Spleen (tissue), 11 donors: ENCODE data around the gene CCL17. TPM values are rescaled to one million over a fixed set of nuclear protein-coding genes. Genes with fewer than 3 reads are reported as not detected.

Experiments used
- DNase-seq: peaks from one replicate; pipeline ENCODE4 v3.0.0-alpha.2; 2020
- H3K27ac ChIP-seq, 8 donors: fragments of 200-600 bp; sonication (generic) in 7 of 8; 1 replicate in 4 of 8; 2 replicates in 4 of 8; pipeline versions ENCODE4 v1.5.0 to v1.8.0; 2016 to 2021; ENCODE audit warnings: inconsistent platforms in 4 of 8, mild to moderate bottlenecking in 4 of 8, moderate library complexity in 1 of 8
- H3K27me3 ChIP-seq, 7 donors: fragments of 200-600 bp; sonication (generic) in 6 of 7; replicated peaks in 1 of 7; 1 replicate in 4 of 7; 2 replicates in 3 of 7; pipeline versions ENCODE4 v1.5.0 to v1.8.0; 2016 to 2021; ENCODE audit warnings: inconsistent platforms in 3 of 7, mild to moderate bottlenecking in 1 of 7
- H3K36me3 ChIP-seq, 6 donors: fragments of 200-600 bp; sonication (generic) in 5 of 6; 1 replicate in 4 of 6; 2 replicates in 2 of 6; pipeline versions ENCODE4 v1.5.0 to v1.8.0; 2016 to 2021; ENCODE audit warnings: inconsistent platforms in 2 of 6
- H3K4me1 ChIP-seq, 6 donors: fragments of 200-600 bp; sonication (generic) in 5 of 6; 1 replicate in 3 of 6; 2 replicates in 3 of 6; pipeline versions ENCODE4 v1.5.0 to v1.8.0; 2016 to 2021; ENCODE audit warnings: inconsistent platforms in 3 of 6
- H3K4me3 ChIP-seq, 8 donors: fragments of 200-600 bp; sonication (generic) in 7 of 8; 1 replicate in 4 of 8; 2 replicates in 4 of 8; pipeline versions ENCODE4 v1.5.0 to v1.8.0; 2016 to 2021; ENCODE audit warnings: inconsistent platforms in 4 of 8, mild to moderate bottlenecking in 4 of 8, moderate library complexity in 2 of 8
- H3K9me3 ChIP-seq, 8 donors: fragments of 200-600 bp; sonication (generic) in 7 of 8; 1 replicate in 4 of 8; 2 replicates in 4 of 8; pipeline versions ENCODE4 v1.5.0 to v1.8.0; 2016 to 2021; ENCODE audit warnings: inconsistent platforms in 4 of 8
- POLR2A ChIP-seq, 3 donors: fragments of 450-650 bp; IDR thresholded peaks; one replicate each; pipeline ENCODE4 v1.5.1; 2017; ENCODE audit warnings: antibody characterized with exemption in 3 of 3, mild to moderate bottlenecking in 1 of 3
- POLR2AphosphoS5 ChIP-seq, 3 donors: sonication (generic); formaldehyde crosslinking; IDR thresholded peaks; one replicate each; pipeline ENCODE4 v1.5.1; 2017; ENCODE audit warnings: antibody characterized with exemption in 3 of 3
- WGBS, 5 donors: extraction: QIAGEN DNeasy Blood & Tissue Kit in 3 of 5; methylation state at CpG; one replicate each; pipeline versions ENCODE4 v1.1.5 to v1.1.7; 2013 to 2018; 5-methylcytosine and 5-hydroxymethylcytosine counted together
- intact Hi-C: fragments of 100-400 bp; cut with DNase I; formaldehyde crosslinking; loops from one replicate; pipeline ENCODE4 v1.15.0; 2023; ENCODE audit warnings: low total_unique reads
- polyA plus RNA-seq, 3 donors: library from polyadenylated mRNA; stranded (reverse); fragments of 200-250 nt; gene quantifications; one replicate each; pipeline ENCODE4 v1.2.1, GENCODE V29; 2013
- total RNA-seq, 7 donors: library from RNA; depleted of rRNA in 3 of 7; stranded (reverse); fragments of >200 nt in 3 of 7; fragmentation: NEBNext Ultra II Directional in 4 of 7; extraction: Animal tissue kit (Norgen Biotek cat#: 25700) in 4 of 7; gene quantifications; one replicate each; pipeline versions ENCODE4 v1.1.0 to v1.2.1, GENCODE V29; 2016 to 2021
- TF ChIP-seq, protein P1 (sequence below), 11 experiments: fragments of 200-600 bp in 7 of 11; fragments of 450-650 bp in 4 of 11; sonication (generic) in 4 of 11; IDR thresholded peaks in 8 of 11; conservative IDR thresholded peaks in 3 of 11; 1 replicate in 7 of 11; 2 replicates in 4 of 11; pipeline versions ENCODE4 v1.4.0 to v1.8.0; 2016 to 2021; ENCODE audit warnings: antibody characterized with exemption in 11 of 11, inconsistent platforms in 4 of 11, mild to moderate bottlenecking in 1 of 11
- donor health status: healthy with polysubstance abuse.
- donor health status: DM: no; HTN: no; CAD: no; lungs with moderate emphysema.
- donor health status: DM: no; HTN: no; CAD: no.
- donor health status: Bipolar disorder and iron deficiency.
- donor health status: healthy.
- donor health status: DM: no; HTN: no; CAD: no.
- donor health status: DM: yes; HTN: yes; CAD: no.

The CCL17 gene
- total and polyA plus RNA-seq, 10 donors: 0.29 to 4.0 (median 2.0) TPM; not detected in 4

DNA sequence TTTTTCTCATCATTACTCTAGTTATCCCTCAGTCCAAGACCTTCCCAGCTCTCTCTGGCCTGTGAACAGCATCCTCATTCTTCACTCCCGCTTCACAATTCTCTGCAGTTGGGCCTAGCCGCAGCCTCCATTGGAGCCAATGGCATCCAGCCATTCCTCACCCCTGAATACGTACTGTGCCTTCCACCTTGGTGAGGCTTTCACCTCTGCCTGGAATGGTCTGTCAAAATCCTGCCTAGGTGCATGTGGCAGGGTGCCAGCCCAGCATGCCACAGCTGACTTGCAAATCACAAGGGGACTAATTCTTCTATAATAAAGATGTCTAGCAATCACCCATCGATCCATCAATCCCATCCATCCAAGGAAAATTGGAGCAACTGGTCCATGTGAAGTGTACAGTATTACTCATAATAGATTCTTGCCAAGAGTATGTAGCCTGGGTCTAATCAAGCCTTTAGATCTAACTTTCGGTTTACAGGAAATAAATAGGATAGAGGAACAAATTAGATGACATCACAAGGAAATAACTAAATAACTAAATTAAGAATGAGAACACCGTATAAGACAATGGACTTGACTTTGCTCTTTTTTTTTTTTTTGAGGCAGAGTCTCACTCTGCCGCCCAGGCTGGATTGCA lies 37.3 kb upstream of the CCL17 start:
- peak; percentile 37 for DNase-seq
- Histone ChIP-seq H3K27me3 (peaks cover 0 to 43% (median 0%) of the 10 kb centered on the region in 7 donors), H3K4me1 (no peaks in the 10 kb centered on the region), H3K4me3 (no peak overlapping the region), H3K27ac (no peak overlapping the region), H3K9me3 (no peaks in the 10 kb centered on the region), H3K36me3 (no peaks in the 10 kb centered on the region)
- intact Hi-C loops: no loop called here
- 74 to 81% (median 78%) methylated on average over 7 of the region's 7 CpGs for whole genome bisulfite sequencing, 5 donors
- TF ChIP-seq POLR2AphosphoS5 (IDR thresholded peaks at IDR 0.05) (no peak), POLR2A (IDR thresholded peaks at IDR 0.05) (no peak)
- TF ChIP-seq, protein P1, sequence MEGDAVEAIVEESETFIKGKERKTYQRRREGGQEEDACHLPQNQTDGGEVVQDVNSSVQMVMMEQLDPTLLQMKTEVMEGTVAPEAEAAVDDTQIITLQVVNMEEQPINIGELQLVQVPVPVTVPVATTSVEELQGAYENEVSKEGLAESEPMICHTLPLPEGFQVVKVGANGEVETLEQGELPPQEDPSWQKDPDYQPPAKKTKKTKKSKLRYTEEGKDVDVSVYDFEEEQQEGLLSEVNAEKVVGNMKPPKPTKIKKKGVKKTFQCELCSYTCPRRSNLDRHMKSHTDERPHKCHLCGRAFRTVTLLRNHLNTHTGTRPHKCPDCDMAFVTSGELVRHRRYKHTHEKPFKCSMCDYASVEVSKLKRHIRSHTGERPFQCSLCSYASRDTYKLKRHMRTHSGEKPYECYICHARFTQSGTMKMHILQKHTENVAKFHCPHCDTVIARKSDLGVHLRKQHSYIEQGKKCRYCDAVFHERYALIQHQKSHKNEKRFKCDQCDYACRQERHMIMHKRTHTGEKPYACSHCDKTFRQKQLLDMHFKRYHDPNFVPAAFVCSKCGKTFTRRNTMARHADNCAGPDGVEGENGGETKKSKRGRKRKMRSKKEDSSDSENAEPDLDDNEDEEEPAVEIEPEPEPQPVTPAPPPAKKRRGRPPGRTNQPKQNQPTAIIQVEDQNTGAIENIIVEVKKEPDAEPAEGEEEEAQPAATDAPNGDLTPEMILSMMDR (IDR thresholded peaks at IDR 0.05 in 8 of 11, conservative IDR thresholded peaks at IDR 0.05 in 3 of 11): no peak

DNA sequence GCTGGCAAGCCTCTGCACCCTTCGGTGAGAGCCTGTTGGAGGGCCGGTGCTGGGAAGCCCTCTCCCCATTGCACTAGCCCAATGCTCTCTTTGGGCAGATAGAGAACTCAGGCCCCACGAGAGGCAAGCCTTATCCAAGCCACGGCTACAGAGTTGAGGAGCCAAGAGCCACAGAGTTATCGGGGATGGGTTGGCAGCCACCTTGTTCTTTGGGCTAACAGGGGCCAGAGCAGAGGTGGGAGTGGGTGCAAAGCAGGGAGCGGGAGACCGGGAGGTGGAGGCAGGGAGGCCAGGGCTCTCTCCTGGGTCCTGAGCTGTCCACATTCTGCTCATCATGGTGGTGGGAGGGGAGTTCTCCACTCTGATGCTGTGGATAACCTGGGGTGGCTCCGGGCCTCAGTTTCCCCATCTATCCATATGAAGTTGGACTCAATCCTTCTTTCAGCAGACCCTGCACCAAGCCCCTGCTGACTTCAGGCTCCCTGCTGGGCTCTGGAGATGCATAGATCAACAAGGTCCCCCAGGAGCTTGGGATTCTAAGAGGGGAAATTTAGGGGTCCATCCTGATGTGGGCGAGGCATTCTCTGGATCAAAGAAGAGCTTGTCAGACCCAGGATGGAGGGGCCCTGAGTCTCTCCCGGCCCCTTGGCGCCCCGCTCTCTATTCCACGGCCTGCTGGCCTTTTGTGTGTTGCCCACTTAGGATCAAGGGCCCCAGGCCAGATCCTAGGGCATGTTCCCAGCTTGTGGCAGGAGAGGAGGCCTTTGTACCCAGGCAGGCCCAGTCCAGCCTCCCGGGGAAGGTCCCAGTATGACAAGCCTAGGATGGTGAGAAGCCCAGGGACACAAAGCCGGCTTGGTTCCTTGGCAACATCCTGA lies 32.8 kb upstream of the CCL17 start:
- WGBS, 5 donors: 79 to 93% (median 86%) methylated on average over 15 of the region's 15 CpGs
- Histone ChIP-seq H3K27ac (no peak overlapping the region), H3K4me3 (peak overlapping the region in 1 of 8 donors; percentile 33), H3K27me3 (peaks cover 0 to 36% (median 0%) of the 10 kb centered on the region in 7 donors), H3K36me3 (no peaks in the 10 kb centered on the region), H3K9me3 (no peaks in the 10 kb centered on the region), H3K4me1 (peaks cover 0 to 5% (median 0%) of the 10 kb centered on the region in 6 donors)
- TF ChIP-seq, protein P1 (IDR thresholded peaks at IDR 0.05 in 8 of 11, conservative IDR thresholded peaks at IDR 0.05 in 3 of 11): no peak
- TF ChIP-seq POLR2A (IDR thresholded peaks at IDR 0.05) (no peak), POLR2AphosphoS5 (IDR thresholded peaks at IDR 0.05) (no peak)
- DNase-seq: no peak
- intact Hi-C loops: no loop called here

DNA sequence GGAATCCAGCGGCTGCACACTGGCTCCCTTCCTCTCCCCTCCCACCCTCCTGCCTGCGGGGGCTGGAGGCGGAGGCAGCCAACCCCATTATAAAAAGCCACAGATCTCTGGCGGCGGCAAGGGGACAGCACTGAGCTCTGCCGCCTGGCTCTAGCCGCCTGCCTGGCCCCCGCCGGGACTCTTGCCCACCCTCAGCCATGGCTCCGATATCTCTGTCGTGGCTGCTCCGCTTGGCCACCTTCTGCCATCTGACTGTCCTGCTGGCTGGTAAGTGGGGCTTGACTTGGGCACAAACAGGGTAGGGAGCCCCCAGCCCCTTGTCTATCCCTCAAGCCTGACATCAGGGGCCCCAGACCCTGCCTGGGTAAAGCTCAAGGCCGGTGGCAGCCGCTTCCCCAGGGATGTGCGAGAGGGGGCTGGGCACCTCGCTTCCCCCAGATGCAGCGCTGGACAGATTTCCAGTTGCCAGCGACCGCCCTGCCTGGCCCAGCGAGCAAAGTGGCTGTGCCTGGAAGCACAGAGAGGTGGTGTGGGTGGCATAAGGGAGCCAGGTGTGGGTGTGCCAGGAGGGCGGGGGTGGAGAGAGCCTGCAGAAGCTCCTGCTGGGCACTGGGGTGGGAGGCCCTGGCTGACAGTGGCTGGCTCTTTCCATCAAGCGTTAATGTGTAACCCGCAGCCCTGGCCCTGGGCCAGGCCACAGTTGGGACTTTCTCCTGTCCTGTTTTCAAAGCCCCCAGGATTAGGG lies 32.0 kb upstream of the CCL17 start, which contains the start of gene CX3CL1:
TSS of gene CX3CL1 (plus strand) at position 119 of the 745 bp plus-strand sequence. CDS start at position 198, 79 bp downstream.
- Histone ChIP-seq H3K9me3 (no peaks in the 10 kb centered on the region), H3K27me3 (peaks cover 0 to 29% (median 0%) of the 10 kb centered on the region in 7 donors), H3K27ac (no peak within 1 kb of the TSS), H3K36me3 (no peaks in the 10 kb centered on the region), H3K4me3 (peak within 1 kb of the TSS in 3 of 8 donors; percentile 15 to 33 (median 25)), H3K4me1 (peaks cover 0 to 8% (median under 1%) of the 10 kb centered on the region in 6 donors)
- intact Hi-C loops: no loop called here
- DNase-seq: no peak
- TF ChIP-seq, protein P1 (IDR thresholded peaks at IDR 0.05 in 8 of 11, conservative IDR thresholded peaks at IDR 0.05 in 3 of 11): no peak
- peak in 1 of 3 donors; percentile 48 for TF ChIP-seq POLR2AphosphoS5 (IDR thresholded peaks at IDR 0.05)
- 52 to 69% (median 60%) methylated on average over 21 to 23 of the region's 23 CpGs for WGBS, 5 donors
